Astrocyte (in vitro differentiated cells and primary cell): ENCODE results near the gene SCN8A.

ENCODE experiments used
- EZH2 ChIP-seq: IDR thresholded peaks from 2 replicates; pipeline ENCODE4 v1.6.1; 2012; ENCODE audit warnings: mild to moderate bottlenecking, low read length, inconsistent platforms; ENCODE audit not compliant: insufficient read depth
- TF ChIP-seq, protein P1 (sequence below): IDR thresholded peaks from 2 replicates; pipeline ENCODE4 v1.5.1; 2011; ENCODE audit warnings: low read depth, mild to moderate bottlenecking, inconsistent platforms, low read length, moderate library complexity; ENCODE audit not compliant: insufficient read depth

- TF ChIP-seq, protein P1, sequence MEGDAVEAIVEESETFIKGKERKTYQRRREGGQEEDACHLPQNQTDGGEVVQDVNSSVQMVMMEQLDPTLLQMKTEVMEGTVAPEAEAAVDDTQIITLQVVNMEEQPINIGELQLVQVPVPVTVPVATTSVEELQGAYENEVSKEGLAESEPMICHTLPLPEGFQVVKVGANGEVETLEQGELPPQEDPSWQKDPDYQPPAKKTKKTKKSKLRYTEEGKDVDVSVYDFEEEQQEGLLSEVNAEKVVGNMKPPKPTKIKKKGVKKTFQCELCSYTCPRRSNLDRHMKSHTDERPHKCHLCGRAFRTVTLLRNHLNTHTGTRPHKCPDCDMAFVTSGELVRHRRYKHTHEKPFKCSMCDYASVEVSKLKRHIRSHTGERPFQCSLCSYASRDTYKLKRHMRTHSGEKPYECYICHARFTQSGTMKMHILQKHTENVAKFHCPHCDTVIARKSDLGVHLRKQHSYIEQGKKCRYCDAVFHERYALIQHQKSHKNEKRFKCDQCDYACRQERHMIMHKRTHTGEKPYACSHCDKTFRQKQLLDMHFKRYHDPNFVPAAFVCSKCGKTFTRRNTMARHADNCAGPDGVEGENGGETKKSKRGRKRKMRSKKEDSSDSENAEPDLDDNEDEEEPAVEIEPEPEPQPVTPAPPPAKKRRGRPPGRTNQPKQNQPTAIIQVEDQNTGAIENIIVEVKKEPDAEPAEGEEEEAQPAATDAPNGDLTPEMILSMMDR = no peak
- no peak for TF ChIP-seq EZH2
Measured at GRCh38 chr12:51749206-51749985, 158.4 kb downstream of the SCN8A start.
